GM18520 (cell line): Measurements from ENCODE around the gene STPG1.

ENCODE experiments used
- ATAC-seq: cut with Tn5 transposase; IDR thresholded peaks from one replicate; pipeline ENCODE4 v1.9.1; 2021; ENCODE audit not compliant: unreplicated experiment

Gene STPG1

DNA sequence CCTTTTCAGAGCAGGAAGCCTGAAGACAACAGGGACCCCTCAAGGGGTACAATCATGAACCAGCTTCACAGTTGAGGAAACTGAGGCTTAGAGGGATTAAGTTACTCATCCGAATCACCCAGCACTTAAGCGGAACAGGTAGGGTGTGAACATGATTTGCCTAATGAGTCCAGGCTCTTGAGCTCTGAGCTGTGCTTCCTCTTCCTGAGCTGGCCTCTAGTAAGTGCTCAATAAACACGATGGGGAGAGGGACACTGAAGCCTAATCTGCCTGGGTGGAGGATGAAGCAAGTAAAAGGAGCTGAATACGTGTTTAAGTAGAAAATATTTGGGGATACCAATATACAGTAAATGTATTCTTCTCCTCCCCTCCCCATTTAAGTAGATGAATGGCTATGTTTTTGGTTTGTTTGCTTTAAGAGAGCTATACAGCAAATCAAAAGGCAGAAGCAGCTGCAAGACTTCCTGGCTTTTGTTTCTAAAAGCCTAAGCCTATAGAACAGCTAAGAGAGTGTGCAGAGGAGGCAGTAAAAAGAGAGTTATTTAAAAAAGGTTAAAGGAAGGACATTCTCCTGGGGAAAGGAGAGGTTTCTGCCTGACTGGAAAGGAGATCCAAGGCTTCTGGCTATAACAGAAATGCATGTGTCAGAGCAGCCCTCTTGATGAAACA, 20.5 kb downstream of the STPG1 start:
- no peak for ATAC-seq

DNA sequence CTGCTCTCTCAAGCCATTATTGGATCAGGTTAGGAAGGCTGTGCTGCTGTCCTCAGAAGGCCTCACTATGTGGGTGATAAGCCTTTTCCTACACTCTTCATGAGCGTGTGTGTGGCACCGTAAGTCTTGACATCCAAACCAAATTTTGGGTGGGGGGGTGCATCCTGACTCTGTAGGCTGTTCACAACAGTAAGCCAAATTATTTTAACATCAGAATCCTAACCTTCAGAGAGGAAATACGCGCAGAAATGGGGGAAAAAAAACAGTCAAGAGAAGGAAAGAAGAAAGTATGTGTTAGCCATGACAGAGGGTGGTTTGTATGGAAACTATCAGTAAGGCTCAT, 21.0 kb downstream of the STPG1 start:
- ATAC-seq = no peak

DNA sequence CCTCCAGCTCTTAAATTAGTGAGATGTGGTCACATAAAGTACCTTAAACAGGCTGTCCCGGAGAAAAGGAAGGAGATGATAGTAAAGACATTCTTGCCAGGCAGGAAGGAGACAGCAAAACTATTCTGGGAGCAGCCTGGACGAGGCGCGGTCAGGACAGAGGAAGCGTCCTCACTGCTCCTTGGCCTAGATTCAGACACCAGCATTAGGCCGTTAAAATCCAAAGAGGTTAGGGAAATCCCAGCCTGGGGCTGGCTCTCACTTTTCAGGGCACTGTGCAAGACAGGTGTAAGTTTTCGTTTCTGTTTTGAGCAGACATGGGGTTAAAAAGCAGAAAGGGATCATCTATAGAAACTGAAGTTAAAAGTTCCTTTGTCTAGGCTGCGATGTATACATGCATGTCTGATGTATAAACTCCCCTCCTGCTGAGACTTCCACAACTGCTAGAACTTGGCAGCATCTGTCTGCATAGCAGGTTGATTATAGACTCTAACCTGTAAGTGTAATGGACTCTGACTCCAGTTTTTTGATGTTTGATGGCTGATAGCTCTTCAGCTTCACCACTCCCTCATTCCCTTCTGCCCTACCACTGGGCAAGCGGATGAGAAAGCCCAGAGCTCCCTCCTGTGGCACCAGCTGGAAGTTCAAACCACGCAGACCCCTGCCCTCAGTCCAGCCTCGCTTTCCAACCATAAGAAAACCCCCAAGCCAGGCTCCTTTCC, 21.5 kb downstream of the STPG1 start:
- peak; percentile 65 for ATAC-seq

DNA sequence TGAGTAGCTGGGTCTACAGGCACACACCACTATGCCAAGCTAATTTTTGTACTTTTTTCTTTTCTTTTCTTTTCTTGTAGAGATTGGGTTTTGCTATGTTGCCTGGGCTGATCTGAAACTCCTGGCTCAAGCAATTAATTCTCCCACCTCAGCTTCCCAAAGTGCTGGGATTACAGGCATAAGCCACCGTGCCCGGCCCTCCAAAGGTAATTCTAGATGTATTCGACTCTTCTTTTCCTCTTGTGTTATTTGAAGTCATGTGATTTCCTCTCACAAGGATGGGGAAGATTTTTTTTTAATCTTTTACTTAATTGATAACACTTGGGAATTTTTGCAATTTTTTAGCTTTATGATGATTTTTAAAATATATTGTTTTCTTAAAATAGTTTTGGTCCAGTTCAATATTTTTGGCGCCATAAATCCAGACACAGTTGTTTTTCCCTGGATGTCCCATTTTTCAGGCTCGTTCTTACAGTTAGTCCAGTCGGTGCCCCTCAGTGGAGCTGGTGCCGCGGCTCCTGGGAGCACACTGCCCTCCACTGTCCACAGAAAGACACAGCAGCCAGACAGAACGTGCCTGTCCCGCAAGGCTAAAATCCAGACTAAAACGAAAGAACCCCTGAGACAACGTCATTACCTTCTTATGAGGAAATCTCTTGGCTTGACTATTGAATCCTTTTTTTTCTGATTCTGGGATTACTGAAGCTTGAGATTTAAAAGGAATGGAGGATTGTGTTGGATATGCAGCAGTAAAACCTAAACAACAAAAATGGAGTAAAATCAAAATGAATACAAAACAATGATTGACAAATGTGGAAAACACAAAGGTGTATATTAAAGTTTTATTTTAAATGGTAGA, 22.4 kb downstream of the STPG1 start:
- ATAC-seq = peak; percentile 27

DNA sequence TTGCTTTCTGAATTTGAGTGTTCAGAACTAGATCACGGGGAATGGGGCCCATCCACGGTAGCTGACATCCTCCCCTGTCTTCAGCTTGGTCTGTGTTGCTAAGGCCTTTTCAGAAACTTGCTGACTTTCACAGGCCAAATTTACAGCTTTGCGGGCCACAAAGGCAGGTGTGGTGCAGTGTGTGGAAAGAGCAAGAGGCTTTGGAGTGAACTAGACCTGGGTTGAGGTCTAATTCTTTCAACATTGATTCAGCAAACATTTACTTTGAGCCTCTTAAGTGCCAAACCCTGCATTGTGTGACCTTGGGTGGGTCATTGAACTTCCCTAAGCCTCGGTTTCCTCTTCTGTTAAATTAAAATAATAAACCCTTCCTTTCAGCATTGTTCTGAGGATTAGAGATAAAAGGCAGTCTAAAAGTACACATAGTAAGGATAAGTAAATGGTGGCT, 24.3 kb downstream of the STPG1 start:
- no peak for ATAC-seq

DNA sequence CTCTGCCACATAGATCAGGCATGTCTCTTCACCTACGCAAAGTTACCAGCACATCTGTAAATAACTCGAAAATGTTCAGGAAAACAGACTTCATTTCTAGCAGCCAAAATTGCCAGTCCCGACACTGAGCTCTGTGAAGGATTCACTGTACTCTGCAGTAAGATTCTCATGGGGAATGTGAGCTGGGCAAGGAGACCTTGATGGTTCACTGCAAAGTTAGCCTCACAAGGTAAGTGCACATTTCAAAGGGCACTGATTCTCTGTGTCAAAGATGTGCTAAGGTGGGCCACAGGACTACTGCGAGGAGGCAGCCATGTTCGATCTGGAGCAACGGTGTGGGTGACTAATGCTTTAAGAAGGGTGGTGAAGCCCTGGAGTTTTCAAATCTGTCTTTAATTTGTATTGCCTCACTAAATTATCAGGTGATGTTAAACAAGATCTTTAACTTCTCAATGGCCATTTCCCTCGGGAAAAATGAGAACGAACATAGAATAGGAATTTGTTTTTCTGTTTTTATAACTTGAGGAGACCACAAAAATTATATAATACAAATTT, 25.2 kb downstream of the STPG1 start:
- ATAC-seq = no peak

DNA sequence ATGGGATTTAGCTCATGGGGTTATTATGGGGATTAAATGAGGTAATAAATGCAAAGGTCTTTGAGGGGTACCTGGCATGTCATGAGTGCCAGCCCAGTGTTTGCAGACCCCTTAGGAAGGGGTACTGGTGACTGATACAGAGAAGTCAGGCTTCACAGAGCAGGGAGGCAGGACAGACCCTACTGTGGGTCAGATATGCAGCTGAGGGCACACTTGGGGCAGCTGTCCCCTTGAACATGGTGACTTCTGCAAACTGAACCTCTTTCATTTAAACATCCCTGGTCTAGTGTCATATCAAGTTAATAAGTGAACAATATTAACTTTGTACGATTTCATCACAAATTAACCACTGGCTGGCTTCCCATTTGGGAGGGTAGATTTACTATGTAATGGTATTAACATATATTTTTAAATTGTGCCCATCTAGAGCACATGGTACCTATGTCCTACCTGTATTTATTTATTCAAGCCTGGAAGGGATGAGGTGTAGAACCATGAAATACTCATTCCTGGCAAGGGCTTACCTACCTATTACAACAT, 25.9 kb downstream of the STPG1 start:
- ATAC-seq = no peak

DNA sequence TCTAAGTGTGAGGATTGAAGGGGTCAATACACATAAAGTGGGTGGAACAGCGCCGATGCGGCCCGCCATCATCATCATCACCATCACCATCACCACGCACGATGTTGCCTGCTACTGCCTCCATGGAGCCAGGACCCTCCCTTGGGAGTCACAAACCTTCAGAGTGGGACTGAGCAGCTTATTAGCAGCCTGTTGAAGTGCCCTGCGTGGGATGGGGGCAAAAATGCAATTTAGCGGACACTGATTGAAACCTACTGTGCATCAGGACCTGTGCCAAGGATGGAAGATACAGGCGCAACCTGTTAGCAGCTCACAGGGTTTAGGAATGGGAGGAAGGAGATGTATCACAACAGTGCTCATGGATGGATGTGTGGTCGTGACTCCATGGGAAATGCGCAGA, 26.7 kb downstream of the STPG1 start:
- no peak for ATAC-seq

DNA sequence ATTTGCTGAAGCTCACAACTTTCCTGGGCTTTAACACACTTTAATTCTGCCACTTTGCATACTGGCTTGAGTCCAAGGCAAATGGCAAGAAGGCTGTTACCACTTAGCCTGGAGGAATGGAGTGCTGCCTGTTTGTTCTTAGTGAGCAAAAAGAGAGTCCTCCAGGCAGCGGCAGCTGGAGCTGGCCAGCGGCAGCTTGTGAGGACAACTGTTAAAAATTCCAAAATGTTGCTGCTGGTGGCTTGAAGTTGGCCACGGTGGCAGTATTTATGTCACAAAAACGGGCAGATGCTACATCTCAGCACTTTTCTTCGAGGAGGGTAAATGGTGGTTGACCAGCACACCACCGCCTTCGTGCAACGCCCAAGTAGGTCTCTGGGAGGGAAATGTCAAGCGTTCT, 27.3 kb downstream of the STPG1 start:
- ATAC-seq = no peak

DNA sequence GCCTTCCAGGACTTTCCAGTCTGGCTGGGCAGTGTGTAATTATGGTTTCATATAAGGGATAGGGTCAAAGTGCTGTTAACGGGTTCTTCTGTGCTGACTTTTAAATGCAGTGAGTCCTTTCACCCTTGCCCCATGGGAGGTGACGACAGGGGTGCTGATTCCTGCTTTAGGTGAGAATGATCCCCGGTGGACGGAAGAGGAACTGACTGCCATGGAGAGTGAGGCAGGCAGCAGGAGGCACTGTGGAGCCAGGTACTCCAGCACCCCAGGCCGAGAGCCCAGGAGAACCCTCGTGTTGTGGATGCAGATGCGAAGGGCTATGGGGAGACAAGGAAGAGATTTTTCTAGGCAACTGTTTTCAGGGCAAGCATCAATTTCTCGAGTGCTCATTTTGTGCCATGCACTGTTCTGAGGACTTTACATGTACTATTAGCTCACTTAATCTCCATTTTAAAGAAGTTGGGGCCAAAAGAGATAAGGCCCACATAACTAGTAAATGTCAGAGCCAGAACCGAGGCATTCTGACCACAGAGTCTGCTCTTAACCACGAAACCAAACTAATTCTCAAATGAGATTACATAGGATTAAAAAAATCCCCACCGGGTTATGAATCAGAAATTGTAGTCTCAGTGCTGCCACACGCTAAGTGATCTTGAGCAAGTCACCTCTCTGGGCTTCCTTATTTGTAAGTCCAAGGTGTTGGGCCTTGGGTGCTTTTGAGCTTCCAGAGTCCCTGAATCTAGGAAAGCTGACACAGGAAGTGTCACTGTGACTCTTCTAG, 28.2 kb downstream of the STPG1 start:
- no peak for ATAC-seq

DNA sequence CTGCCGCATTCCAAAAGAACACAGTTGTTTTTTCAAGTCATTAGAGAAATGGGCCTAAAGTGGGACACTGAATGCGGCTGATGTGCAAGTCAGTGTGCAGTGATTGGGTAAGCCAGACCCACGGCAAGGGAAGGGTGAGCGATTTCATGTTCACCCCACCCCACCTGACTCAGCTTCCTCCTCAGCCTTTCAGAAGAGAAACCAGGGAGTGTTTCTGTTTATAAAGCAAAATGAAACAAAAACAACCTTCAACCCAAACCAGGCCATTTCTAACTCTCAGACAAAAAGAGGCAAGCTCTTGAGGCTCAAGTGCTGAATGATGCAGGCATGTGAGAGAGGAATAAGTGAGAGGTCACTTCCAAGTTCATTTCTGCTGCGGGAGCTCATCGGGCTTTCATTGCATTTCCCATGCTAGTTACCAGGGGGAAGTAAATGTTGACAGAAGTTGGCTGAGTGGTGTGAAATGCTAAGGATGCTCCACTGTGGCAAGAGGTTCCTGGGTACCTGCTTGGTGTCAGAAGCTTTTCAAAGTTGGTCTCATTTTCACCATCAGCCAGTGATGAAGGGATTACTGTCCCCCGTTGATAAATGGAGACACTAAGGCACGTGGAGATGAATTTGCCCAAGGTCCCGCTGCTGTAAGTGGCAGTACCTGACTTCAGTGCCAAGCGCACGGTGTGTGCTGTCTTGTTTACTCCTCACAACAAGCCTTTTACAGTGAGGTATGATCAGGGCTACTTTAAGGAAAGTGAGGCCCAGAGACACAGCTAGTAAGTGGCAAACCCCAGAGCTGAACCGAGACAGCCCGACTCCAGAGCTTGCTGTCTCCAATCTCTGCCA, 29.1 kb downstream of the STPG1 start:
- ATAC-seq = no peak

DNA sequence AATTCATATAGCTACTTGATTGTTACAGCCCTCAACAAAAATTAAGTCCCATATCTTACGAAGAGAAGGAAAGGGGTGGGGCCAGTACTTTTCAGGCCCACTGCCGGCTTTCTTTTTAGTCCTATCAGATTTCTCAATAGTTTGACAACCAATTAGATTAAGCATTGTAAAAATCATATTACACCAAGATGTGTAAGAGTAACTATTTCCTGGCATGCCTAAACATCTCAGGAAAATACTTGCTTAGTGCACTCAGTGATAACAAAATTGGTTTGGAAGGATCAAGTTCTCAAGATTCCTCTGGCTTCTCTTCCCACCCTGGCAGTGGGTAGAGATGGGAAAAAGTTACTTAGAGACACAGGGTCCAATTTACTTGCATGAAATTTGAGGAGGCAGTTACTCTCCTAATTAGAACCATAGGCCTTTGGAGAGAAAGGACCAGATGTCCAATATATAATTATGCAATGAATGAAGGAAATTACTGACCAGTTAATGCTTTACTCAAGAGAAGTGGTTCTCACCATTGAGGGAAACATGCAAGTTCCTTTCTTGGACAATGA, 30.1 kb downstream of the STPG1 start:
- ATAC-seq = no peak

DNA sequence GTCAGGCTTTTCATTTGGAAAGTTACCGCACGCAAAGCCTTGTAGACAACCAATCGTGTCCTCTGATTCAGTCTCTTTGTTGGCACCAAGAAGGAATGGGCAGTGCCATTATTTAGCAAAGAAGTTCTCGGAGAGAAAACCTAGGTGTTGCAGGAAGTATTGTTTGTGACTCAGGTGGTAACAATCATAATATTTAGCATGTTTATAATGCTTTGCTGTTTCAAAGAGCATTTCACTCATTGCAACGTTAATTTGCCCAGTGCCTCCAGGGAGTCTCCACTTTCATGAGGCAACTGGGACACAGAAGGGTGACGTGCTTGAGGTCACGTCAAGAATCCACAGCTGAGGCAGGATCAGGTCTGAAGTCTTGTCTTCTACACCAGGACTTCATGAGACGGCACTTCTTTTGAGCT, 31.4 kb downstream of the STPG1 start:
- ATAC-seq = no peak

DNA sequence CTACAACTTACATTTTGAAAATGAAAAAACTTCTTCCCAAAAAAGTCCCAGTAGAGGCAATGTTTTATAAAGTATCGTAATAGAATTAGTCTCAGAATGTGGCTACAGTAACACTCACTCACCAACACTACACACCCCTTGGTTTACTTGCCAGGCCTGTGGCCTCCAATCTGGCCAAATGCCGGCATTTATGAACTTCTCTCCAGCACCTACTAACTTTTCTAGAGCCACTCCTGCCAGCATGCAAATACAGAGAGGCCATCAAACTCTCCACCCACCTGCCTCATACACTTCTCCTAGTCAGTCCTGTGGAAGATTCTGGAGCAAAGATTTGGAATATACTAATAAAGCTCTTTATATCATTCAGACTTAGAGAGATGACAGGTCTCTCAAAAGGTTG, 32.3 kb downstream of the STPG1 start:
- ATAC-seq = no peak

DNA sequence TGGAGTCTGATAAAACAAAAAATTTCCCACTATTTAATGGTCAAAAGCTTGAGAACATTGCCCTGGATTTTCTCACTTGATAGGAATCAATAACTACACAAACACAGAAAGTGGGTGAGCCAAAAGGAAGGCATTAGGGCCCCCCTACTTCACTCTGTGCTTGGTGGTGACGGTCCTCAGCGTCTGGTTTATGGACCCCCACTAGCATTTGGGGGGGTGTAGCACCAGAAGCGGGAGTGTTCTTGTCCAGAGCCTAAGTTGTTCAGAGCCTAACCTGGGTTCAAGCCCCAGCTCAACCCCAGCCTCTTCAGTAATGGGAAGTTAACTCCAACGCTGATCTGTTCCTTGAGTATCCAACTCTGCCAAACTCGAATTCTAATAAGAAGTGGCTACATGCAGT, 33.1 kb downstream of the STPG1 start:
- ATAC-seq = no peak

DNA sequence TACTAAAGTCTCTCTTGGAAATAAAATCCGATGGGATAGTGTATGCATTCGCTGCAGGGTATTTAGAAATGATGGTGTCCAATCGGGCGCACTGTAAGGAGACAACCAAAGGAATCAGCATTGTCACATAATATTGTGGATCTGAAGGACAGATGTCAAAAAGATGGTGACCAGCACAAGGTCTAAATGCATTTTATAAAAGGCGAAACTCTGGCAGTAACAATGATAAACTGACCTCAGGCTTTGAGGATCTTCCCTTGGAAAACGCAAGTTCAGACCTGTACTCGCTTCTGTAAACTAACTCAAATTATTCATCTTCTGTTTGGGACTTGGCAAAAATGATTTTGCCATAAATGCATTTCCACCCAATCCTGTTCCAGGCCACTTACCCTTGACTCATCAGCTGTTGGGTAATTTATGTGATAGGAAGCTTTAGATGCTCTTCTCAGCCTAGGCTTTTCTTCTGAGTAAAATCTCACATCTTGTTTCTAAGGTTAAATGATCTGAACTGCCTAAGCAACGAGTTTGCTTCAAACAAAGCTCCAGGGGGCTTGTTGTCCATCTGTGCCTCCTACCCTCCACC, 33.8 kb downstream of the STPG1 start:
- ATAC-seq = no peak

DNA sequence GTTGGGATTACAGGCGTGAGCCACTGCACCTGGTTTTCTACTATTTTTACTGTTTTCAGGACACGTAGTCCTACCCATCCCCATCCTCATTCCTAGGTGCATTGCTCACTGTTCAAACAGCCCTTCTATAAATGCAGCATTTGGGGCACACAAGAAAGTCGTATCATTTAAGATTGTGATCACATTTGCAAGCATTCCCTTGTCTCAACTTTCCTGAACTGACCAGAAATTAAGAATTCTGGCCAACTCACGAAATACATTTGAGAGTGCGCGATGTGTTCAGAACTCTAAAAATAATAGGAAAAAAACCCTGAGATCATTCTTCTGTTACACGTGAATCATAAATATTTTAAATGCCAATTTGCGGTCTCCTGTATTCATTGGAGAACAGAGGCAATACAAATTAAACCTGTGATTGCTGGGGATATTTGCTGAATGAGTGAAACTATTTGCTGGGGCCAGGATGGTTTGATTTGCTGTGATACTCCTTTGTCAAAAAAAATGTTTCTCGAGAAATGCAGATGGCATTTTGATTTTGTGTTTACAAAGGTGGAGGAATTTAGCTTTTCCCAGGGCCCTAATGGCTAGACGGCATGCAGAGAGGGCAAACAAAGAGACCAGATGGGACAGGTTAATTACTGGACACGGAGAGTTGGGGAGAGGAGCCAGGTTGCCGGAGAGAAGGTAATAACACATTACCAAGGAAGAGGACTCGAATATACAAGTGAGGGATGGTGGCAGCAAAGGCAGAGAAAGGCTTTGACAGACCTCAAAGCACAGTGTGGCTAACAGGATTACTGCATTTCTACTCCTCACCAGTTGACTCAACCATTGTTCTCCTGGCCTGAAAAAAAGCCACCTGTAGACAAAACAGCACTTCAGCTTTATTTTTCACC, 38.4 kb downstream of the STPG1 start:
- no peak for ATAC-seq

DNA sequence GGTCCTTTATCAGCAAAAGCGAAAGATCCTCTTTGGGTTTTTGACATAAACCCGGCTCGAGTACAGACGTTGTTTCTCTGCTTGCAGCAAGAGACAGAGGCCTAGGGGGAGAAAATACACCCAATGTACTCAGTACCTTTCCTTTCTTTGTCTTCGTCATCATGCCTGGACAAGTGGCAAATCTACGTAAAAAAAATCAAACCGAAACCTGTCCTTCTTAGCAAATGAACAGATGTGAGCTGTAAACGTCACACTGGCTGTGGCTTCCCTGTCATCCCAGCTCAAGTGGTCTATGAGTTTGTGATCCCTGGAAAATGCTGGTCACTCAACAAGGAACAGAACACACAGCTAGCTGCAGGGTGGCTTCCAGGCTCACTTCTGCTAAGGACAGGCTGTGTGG, 39.9 kb downstream of the STPG1 start:
- ATAC-seq = no peak
